SH-SY5Y (cell line): ENCODE measurements around the gene MSI2.

Source experiments
- GATA2 ChIP-seq: IDR thresholded peaks from 2 replicates; pipeline ENCODE4 v1.6.1; 2011; ENCODE audit warnings: mild to moderate bottlenecking, low read depth, low read length
- GATA3 ChIP-seq: IDR thresholded peaks from 2 replicates; pipeline ENCODE4 v1.6.1; 2011; ENCODE audit warnings: low read depth, mild to moderate bottlenecking, low read length, moderate library complexity

The MSI2 gene

GRCh38 chr17:57516290-57517230 is 260.2 kb downstream of the MSI2 start:
- no peak for TF ChIP-seq GATA2
- no peak for TF ChIP-seq GATA3

- TF ChIP-seq GATA2 (no peak), GATA3 (no peak)
These were observed 260.9 kb downstream of the MSI2 start for GRCh38 chr17:57517273-57517631.

- TF ChIP-seq GATA2: no peak
These were observed 261.5 kb downstream of the MSI2 start for GRCh38 chr17:57517632-57518456.

- no peak for TF ChIP-seq GATA2
- TF ChIP-seq GATA3: no peak
These were observed 262.6 kb downstream of the MSI2 start for GRCh38 chr17:57518587-57519581.

GRCh38 chr17:57519800-57520199 is 263.5 kb downstream of the MSI2 start:
- TF ChIP-seq GATA3: no peak
- no peak for TF ChIP-seq GATA2

- TF ChIP-seq GATA3 (no peak), GATA2 (no peak)
These were observed 265.3 kb downstream of the MSI2 start for GRCh38 chr17:57521606-57522005.

GRCh38 chr17:57522042-57523005 is 266.0 kb downstream of the MSI2 start:
- TF ChIP-seq GATA2 (no peak), GATA3 (no peak)

GRCh38 chr17:57523926-57524632 is 267.8 kb downstream of the MSI2 start:
- TF ChIP-seq GATA2 (no peak), GATA3 (no peak)

- TF ChIP-seq GATA3 (no peak), GATA2 (no peak)
These were observed 268.7 kb downstream of the MSI2 start for GRCh38 chr17:57524839-57525568.

- TF ChIP-seq GATA2 (no peak), GATA3 (no peak)
These were observed 271.1 kb downstream of the MSI2 start for GRCh38 chr17:57527221-57528057.

GRCh38 chr17:57528058-57528451 is 271.7 kb downstream of the MSI2 start:
- TF ChIP-seq GATA3 (no peak), GATA2 (no peak)
